RPMI8226 (cell line): ENCODE data around the gene STX7.

Source experiments
- DNase-seq: peaks from one replicate; pipeline ENCODE4 v3.0.0-alpha.2; 2015

STX7 gene

GRCh38 chr6:132405143-132405915 is 107.6 kb downstream of the STX7 start:
- no peak for DNase-seq

- DNase-seq, result no peak
Measured at GRCh38 chr6:132404736-132405135, 108.2 kb downstream of the STX7 start.

- DNase-seq, result no peak
Measured at GRCh38 chr6:132404330-132404729, 108.6 kb downstream of the STX7 start.

- DNase-seq, result no peak
Measured at GRCh38 chr6:132401618-132402285, 111.2 kb downstream of the STX7 start.

GRCh38 chr6:132400883-132401617 is 111.9 kb downstream of the STX7 start, which contains the start of gene MOXD1:
Gene MOXD1, minus strand, starts transcription at chr6:132401475. Its CDS starts 49 bp downstream, at chr6:132401426.
- peak; percentile 28 for DNase-seq

- DNase-seq, result no peak
Measured at GRCh38 chr6:132400555-132400882, 112.4 kb downstream of the STX7 start.

- no peak for DNase-seq
Measured at GRCh38 chr6:132399376-132400074, 113.4 kb downstream of the STX7 start.
